NT2/D1 (cell line): ENCODE measurements around the gene FCER2.
"Not testable (repeated sequence)": the region's sequence is repeated elsewhere in the genome, so short reads cannot be mapped to it uniquely, and the experiment has no call there.

Experiments
- SUZ12 ChIP-seq: IDR thresholded peaks from 2 replicates; pipeline ENCODE4 v1.6.1; 2011; ENCODE audit not compliant: insufficient read length, insufficient read depth; ENCODE audit errors: extremely low read depth
- YY1 ChIP-seq: IDR thresholded peaks from 2 replicates; pipeline ENCODE4 v1.6.1; 2011; ENCODE audit not compliant: insufficient read length, insufficient read depth
- ZNF274 ChIP-seq: IDR thresholded peaks from 2 replicates; pipeline ENCODE4 v1.6.1; 2011; ENCODE audit warnings: mild to moderate bottlenecking, low read depth, low read length

- TF ChIP-seq SUZ12, YY1, ZNF274: not testable (repeated sequence)
Observed at GRCh38 chr19:7643629-7644549, 58.0 kb downstream of the FCER2 start.
